NCI-H1694 treated with DMSO at 0.1 percent for 48 hours (cell line): Measurements from ENCODE around the gene CABP2.
"Not testable (repeated sequence)": the region's sequence is repeated elsewhere in the genome, so short reads cannot be mapped to it uniquely, and the experiment has no call there.

Experiments
- DNase-seq: peaks from one replicate; lab custom pipeline; 2025; lab: John Stamatoyannopoulos, UW

The CABP2 gene

DNA sequence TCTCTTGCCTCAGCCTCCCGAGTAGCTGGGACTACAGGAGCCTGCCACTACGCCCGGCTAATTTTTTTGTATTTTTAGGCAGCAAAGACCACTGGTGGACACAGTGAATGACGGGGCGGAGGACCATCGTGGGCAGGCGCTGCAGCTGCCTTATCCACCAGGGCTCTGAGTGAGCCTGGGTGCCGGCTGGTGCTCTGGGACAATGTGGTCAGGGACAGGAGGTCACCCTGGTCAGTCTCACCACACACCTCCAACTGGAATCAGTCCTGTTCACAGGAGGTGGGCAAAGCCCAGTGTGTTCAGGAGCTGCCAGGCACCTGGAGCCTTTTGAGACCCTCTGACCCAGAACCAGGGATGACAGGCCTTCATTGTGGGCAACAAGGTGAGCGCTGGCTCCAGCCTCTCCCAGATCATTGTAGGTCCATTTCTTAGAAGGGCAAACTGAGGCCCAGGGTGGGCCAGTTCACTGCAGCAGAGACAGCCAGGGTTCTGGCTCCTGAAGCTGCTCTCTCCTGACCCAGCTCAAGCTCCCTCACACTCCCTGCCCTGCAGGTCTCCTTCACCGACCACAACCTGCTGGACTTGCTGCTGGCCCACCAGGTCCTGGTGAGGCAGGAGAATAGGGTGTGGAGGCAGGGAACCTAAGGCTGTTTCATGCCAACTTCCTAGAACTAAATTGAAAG is 15.7 kb upstream of the CABP2 start:
- no peak for DNase-seq

DNA sequence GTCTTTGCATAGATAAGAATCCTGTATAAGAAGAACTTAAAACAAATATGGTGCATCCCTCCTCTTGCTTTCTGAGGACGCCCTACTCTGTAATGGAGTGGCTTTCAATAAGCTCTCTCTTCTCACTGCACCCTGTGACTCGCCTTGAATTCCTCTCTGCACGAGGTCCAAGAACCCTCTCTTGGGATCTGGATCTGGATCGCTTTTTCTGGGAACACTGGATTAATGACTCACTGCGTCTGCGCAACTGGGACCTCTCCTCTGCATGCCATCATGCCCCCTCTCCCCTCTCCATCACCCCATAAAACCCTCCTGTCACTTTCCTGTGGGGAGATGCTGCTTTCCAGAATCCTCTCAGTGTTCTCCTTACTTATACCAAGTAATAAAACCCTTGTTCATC is 15.1 kb upstream of the CABP2 start:
- no peak for DNase-seq

DNA sequence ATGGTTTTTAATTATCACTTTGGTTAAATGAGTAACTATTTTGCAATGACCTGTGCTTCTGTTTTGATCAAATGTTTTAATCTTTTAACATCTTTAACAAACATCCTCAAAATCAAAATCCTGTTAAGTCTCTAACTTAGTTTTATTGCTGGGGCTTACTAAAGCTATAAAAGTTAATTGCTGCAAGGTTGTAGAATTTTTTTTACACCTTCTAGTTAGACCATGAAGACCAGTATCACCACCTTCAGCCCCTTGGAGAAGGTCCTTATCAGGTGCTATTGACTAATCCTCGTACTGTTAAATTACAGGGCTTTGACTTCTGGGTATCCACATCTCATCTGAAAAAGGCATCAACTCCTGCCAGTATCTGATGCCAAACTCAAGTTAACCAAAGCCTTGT is 12.3 kb upstream of the CABP2 start:
- DNase-seq, result no peak

DNA sequence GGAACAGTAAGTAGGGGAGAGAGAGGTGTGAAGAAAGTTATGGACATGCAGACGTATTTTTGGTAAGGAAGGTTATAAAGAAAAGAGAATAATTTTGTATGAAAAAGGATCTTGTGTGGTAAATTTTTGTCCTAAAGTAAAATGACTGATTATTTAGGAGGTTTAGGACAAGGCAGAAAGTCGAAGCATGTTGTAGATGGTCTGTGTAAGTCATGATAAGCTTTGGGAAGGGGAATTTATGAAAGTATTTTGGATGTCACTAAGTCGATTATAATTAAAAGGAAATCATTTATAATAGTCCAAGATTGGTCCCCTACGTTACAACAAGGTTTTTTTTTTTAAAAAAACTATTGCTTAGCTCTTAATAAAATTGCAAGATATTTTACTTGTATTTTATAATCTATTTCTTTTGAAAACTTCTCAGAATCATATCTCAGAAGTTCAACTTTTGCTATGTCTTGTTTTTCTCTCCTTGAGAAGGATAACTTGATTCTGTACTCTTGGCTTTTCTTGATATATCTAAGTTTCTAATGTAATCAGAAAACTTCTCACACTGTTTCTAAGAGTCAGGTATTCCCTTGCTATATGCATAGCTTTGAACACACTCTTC is 10.9 kb upstream of the CABP2 start:
- DNase-seq, result no peak

DNA sequence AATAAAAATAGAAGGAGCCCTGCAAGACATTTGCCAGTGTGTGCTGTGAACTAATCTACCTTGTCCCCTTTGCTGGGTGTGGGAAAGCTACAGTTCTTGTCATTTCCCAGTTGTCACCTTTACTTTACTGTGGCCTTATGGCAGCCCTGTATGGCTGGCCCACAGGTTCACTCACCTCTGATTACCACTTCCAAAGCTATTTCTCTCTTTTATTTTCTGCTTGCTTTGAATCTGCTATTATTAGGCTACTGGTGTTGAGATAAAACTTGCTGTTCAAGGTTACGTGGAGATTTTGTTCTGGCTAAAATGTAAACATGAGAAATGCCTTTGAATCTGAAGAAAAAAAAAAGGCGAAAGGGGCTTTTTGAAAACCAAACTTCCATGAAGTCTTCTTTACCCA is 9.6 kb upstream of the CABP2 start:
- no peak for DNase-seq

DNA sequence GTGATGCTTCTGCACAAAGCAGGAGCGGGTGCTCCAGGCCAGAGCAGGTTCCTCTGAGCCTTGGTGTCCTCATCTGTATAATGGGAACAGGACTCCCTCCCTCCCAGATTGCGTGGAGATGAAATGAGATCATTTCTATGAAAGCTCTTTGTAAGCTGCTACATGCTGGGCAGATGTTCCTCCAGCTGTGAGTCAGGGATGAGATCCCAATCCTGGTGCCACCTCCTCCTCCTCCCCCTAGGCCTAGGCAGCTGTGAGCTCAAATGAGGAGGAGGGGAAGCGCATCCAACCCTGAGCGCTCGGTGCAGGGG is 7.0 kb upstream of the CABP2 start:
- DNase-seq, result no peak

DNA sequence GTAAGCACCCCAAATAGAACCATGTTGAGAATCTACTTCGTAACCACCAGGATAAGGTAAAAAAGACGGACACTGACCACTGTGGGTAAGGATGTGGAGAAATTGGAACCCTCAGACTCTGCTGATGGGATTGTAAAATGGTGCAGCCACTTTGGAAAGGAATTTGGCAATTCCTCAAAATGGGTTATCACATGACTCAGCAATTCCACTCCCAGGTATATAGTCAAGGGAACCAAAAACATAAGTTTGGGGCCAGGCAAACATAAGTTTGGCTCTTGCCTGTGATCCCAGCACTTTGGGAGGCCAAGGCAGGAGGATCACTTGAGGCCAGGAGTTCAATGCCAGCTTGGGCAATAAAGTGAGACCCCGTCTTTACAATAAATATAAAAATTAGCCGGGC is 5.1 kb upstream of the CABP2 start:
- DNase-seq, result no peak

DNA sequence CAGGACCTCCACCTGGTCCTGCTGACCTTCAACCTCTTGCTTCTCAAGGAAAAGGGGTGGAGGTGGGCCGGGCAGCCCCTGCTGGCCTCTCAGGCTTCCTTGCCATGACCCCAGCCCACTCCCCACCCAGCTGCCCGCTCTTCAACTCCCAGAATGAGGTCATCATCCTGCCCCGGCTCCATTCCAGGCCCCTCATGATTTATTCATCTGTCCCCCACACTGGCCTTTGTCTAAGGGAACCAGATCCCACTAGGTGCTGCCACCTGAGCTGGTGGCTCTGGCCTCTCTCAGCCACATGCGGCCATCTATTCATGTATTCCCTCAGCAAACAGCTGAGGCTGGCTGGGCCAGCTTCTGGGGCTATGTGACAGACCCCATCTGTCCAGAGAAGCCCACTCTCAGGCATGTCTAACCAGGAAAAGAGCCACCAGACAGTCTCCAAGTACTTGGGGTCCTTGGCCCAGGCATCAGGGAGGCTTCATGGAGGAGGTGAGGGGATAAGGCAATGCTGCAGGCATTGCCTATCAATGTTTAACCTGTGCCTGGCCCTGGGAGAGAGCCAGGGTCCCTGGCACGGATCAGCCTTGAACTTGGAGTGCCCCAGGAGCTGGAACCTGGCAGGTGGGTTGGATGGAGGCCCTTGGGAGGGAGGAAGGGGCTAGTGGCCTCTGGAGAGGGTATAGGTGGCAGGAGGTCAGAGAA is 2.2 kb upstream of the CABP2 start:
- DNase-seq, result no peak

DNA sequence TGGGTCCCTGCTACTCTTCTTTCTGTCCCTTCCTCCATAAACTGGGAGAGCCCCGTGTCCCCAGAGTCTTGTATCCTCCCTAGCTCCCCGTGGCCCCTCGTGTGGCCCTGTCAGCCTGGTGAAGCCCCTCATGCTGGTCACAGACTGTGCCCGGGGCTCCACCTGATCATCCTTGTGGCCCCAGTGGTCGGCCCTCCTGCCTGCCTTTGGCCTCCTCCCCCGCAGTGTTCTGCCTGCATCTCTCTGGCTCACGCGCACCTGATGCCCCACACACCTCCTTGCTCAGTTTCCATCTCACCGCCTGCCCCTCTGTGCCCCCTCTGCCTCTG is 1.2 kb upstream of the CABP2 start:
- DNase-seq, result no peak

DNA sequence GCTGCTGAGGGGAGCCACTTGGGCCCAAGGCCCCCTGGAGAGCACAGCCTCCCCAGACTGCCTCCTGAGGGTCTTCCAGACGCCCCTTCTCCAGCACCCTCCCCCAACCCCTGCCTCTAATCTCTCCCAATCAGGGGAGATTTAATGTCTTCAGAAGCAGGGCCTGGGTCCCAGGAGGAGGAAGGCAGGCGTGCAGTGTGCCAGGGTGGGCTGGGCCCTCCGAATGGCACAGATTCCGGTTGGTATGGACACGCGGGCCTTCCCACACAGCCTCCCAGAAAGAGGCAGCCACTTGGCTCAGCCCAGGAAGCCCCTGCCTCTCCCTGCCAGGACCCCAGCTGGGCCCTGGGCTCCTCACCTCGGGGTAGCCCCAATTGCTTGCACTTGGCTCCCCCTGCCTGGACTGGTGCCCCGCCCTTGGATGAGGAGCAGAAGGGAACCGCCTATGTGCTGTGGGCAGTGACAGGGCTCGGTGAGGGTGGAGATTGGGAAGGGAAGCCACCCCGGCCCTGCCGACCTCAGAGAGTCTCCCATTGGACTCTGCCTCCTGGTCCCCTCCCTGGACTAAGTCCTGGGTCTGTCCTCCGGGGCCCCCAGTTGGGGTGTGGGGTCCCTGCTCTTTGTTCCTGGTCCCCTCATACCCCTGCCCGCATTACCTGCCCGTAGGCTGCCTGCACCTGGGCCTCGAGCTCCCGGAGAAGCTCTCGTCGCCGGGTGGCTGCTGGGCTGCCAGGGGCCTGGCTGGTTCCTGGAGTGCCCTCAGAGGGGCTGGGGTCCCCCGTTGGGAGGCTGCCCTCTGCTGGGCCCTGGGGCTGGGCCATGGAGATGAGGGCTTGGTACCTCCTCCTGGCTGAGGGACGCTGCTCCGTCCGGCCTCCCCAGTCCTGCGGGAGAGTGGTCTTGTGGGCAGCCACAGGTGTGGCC is 572 bp upstream of the CABP2 start:
- DNase-seq, result no peak

DNA sequence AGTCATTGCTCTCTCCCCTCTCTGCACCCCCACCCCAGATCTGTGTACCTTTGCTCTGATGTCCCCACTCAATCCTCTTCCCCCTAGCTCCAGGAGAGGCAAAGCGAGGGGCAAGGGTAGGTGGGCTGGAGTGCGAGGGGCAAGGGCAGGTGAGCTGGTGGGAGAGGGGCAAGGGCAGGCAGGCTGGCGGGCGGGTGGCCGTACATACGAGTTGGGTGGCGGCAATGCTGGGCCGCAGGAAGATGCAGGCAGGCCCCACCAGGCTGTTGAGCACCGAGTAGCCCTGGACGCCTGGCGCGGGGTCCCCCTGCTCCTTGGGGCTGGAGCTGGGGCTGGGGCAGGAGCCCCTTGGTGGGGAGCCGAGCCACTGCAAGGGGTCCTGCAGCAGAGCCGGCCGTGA is 908 bp downstream of the CABP2 start:
- no peak for DNase-seq

DNA sequence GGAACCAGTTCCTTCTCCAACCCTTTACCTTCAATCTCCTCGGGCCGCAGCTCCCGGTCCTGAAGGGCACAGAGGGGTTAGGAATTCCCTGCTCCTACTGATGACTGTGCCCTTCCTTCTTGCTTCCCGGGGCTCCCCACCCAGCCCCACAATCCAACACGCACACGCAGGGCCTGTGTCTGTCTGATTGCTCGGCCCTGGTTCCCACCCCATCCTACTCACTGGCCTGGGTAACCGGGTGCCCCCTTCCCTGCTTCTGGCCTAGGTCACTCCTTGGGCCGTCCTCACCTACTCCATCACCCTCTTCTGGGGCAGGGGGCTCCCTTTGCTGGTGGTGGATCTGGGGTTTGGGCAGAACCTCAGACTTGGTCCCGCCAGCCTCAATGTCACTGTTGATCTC is 1.3 kb downstream of the CABP2 start:
- DNase-seq, result no peak

DNA sequence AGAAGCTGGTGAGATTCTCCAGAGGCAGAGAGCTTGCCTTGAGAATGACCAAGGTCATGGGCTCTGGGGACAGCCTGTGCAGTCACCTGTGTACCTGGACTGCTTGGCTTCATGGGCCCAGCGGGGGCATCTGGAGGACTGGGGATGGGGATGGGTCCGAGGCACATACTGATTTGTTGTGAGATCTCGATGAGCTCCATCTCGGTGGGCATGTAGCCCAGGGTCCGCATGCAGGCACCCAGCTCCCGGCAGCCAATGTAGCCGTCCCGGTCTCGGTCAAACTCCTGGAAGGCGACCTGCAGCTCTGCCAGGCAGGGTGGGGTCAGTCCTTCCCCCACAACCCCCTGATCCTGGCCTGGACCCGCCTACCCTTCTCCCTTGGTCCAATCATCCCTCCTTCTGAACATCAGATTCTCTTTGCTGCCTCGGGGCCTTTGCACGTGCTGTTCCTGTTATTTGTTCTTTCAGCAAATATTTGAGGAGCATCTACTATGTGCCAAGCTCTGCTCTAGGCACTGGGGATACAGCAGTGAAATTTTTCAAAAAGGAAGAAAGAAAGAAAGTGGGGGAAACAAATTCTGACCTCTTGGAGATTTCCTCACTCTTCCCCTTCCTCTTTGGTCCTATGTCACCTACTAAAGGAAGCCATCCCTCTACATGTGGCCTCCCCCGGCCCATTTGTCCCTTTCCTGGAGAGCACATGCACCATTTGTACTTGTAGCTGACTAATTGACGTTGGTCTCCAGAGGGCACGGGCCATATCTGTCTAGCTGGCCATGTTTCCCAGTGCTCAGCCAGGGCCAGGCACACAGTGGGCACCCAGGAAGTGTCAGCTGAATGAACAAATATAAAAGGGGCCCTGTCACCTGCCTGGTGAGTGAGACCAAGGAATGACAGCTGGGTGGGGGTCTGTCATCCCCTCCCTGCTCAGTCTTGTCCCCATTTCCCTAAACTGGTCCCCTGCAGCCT is 2.1 kb downstream of the CABP2 start:
- no peak for DNase-seq

DNA sequence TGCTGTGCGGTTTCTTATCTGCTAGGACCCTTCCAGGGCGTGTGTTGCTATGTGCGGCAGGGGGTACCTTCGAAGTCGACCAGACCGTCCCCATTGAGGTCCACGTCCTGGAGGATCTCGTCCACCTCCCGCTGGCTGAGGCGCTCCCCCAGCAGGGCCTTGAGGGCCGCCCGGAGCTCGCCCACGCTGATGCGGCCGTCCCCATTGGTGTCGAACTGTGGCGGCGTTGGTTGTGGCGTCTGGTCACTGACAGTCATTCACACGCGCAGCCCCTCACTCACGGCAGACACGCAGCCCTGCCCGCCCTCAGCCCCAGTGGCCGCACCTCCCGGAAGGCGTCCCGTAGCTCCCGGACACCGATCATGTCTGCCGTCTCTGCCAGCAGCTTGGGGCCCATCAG is 3.5 kb downstream of the CABP2 start:
- DNase-seq, result no peak

DNA sequence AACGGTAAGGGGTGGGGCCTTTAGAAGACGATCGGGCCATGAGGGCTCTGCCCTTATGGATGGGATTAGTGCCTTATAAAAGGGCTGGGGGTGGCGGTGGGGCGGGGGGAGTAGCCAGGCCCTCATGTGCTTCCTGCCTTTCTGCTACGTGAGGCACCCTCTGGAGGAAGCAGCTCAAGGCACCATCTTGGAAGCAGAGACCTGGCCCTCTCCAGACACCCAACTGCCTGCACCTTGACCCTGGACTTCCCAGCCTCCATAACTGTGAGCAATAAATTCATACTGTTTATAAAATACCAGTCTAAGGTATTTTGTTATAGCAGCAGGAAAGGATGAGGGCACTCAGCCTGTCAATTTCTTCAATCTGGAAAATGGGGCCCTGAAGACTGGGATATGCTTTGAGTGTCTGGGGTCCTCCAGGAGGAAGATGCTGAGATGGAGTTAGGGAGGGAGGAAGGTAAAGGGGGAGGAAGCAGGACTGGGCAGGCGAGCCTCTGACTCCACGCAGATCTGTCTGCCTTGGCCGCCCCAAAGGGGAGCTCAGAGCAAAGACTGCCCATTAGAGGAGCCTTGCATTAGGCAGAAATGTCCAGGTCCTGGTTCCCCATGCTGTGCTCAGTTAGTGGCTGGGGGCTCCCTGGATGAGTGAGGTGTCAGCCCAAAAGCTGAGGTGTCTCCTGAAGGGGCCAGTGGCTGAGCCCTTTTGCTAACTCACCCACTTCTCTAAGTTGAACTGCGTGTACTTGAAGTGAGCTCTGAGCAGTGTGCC is 5.3 kb downstream of the CABP2 start:
- no peak for DNase-seq

DNA sequence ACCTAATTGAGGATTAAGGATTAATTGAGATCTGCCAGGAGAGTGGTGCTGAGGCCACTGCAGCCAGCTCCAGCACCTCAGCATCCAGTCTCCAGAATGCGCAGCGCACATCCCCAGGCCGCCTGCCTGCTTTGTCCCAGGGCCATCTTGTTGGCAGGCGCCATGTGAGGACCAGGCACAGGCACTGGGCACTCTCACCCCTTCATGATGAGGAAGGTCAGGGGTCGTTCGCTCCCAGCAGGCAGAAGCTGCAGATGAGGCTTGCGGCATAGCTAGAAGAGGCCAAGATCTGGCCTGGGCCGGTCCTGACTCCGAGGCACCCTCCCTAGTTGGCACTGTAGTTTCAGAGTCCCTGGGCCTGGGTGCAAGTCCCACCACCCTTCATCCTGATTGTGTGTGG is 6.4 kb downstream of the CABP2 start:
- no peak for DNase-seq

DNA sequence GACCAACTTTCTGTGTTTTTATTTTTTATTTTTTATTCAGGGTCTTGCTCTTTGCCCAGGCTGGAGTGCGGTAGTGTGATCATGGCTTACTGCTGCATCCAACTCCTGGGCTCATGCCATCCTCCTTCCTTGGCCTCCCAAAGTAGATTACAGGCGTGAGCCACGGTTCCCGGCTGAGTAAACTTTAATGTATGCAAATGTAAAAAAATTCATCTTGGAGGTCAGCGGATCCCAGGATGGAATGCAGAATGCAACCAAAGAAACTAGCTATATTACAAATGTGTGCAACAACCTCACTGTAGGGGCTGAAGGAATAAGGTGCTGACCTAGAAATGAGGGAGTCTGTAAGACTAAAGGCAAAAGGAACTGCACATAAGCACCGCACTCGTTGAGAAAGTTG is 9.1 kb downstream of the CABP2 start:
- no peak for DNase-seq

DNA sequence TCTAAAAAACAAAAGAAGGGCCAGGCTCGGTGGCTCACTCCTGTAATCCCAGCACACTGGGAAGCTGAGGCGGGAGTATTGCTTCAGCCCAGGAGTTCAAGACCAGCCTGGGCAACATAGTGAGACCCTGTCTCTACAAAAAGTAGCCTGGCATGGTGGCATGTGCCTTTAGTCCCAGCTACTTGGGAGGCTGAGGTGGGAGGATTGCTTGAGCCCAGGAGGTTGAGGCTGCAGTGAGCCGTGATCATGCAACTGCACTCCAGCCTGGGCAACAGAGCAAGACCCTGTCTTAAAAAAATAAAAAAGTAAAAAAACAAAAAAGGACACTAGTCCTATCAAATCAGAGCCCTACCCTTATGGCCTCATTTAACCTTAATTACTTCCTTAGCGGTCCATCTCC is 11.7 kb downstream of the CABP2 start:
- not testable (repeated sequence) for DNase-seq

DNA sequence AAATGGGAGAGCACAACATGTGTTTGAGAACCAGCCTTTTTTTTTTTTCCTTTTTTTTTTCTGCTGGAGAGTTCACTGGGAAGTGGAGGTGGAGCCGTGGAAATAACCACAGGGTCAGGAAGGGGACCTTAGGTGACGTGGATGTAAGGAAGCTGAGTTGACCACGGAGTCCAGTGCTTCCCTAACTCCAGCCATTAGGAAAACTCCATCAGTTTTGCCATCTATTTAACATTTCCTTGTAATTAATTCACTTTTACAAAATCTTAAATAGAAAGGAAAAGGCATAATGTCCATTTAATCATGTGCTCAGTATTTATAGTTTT is 13.3 kb downstream of the CABP2 start:
- DNase-seq, result no peak

DNA sequence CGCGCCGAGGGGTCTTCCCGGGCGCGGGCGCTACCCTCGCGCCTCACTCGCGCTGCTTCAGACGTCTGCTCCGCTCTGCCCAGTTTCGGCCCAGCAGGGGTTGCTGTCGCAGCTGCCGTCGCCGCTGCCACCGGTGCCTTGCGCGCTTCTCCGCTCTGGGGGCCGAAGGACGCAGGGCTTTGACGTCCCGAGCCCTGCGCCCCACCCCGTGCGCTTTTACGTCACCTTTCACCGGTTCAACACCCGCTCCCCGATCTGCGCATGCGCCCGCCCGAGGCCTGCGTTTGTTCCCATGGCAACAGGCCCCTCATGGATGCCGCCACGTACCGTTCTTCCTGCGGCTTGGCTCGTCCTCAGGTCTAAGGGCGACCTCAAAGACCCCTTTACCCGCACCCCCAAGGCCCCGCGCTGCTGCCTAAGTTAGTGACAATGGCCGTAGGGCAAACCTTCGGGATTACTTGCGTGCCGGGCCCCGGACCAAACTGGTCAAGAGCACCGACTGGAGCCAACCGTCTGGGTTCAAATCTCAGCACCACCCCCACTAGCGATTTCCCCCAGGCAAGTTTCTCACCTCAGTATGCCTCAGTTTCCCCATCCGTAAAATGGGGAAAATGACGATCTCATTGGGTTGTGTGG is 14.6 kb downstream of the CABP2 start:
- DNase-seq, result peak; percentile 76
